Neural progenitor cell (in vitro differentiated cells): ENCODE measurements around the gene FHL2.

Source experiments
- EZH2 ChIP-seq: fragments of 200-600 bp; sonication (generic); IDR thresholded peaks from 2 replicates; pipeline ENCODE4 v1.6.1; 2017; ENCODE audit warnings: antibody characterized with exemption, mild to moderate bottlenecking, moderate library complexity
- TF ChIP-seq, protein P1 (sequence below): fragments of 200-600 bp; sonication (generic); IDR thresholded peaks from 2 replicates; pipeline ENCODE4 v1.5.1; 2017; ENCODE audit warnings: antibody characterized with exemption, mild to moderate bottlenecking

DNA sequence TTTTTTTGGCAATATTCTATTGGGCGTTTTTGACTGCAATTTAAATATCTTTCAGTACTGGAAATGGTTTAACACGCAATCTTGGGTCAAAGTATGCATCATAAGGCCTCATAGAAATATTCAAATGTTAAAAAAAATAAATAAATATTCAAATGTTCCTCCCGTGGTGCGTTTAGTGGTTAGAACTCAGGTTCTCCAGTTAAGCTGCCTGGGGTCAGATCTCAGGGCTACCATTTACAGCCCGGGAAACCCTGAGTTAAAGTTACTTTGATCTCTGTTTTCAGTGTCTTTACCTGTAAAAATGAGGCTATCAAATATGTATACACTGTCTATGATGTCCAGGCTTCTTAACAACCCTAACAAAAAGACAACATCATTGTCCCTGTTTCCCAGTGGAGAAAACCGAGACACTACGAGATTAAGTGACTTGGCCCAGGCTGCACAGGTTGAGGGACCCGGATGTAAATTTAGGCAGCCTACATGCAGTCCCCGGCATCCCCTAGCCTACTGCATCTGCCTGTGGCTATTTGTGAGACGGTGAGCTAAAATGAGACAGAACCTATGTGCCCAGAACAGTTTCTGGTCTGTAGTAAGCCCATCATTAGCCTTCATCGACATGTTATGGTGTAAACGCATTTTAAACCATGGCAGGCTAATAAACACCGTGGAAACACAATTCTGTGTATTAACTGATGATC, 1.7 kb downstream of the FHL2 start:
- TF ChIP-seq, protein P1, sequence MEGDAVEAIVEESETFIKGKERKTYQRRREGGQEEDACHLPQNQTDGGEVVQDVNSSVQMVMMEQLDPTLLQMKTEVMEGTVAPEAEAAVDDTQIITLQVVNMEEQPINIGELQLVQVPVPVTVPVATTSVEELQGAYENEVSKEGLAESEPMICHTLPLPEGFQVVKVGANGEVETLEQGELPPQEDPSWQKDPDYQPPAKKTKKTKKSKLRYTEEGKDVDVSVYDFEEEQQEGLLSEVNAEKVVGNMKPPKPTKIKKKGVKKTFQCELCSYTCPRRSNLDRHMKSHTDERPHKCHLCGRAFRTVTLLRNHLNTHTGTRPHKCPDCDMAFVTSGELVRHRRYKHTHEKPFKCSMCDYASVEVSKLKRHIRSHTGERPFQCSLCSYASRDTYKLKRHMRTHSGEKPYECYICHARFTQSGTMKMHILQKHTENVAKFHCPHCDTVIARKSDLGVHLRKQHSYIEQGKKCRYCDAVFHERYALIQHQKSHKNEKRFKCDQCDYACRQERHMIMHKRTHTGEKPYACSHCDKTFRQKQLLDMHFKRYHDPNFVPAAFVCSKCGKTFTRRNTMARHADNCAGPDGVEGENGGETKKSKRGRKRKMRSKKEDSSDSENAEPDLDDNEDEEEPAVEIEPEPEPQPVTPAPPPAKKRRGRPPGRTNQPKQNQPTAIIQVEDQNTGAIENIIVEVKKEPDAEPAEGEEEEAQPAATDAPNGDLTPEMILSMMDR = no peak
- no peak for TF ChIP-seq EZH2
